Endodermal cell (in vitro differentiated cells): ENCODE measurements around the gene MAP2K5. TPM values are rescaled to one million over a fixed set of nuclear protein-coding genes. Genes with fewer than 3 reads are reported as not detected.

Source experiments
- DNase-seq: peaks from one replicate; pipeline ENCODE4 v3.0.0-alpha.2; 2017
- H3K27ac ChIP-seq: 2 replicates; pipeline ENCODE4 v1.5.1; 2013; ENCODE audit warnings: mild to moderate bottlenecking, low read depth, low read length, moderate library complexity
- H3K27me3 ChIP-seq: 2 replicates; pipeline ENCODE4 v1.6.1; 2013; ENCODE audit warnings: mild to moderate bottlenecking, low read length, moderate library complexity; ENCODE audit not compliant: insufficient read depth, control insufficient read depth, poor library complexity, severe bottlenecking
- H3K36me3 ChIP-seq: 2 replicates; pipeline ENCODE4 v1.7.0; 2013; ENCODE audit warnings: mild to moderate bottlenecking, low read length, moderate library complexity; ENCODE audit not compliant: control insufficient read depth, insufficient read depth
- H3K4me1 ChIP-seq: one replicate; pipeline ENCODE4 v1.7.0; 2013; ENCODE audit warnings: low read length; ENCODE audit not compliant: control insufficient read depth, insufficient read depth
- H3K4me3 ChIP-seq: 2 replicates; pipeline ENCODE4 v1.5.1; 2013; ENCODE audit warnings: mild to moderate bottlenecking, low read length, moderate library complexity
- H3K9ac ChIP-seq: 2 replicates; pipeline ENCODE4 v1.6.1; 2013; ENCODE audit warnings: mild to moderate bottlenecking, low read length, moderate library complexity; ENCODE audit not compliant: poor library complexity, severe bottlenecking; ENCODE audit errors: extremely low read depth
- H3K9me3 ChIP-seq: 2 replicates; pipeline ENCODE4 v1.6.1; 2013; ENCODE audit warnings: mild to moderate bottlenecking, low read length, moderate library complexity; ENCODE audit not compliant: control insufficient read depth
- H3K27ac Mint-ChIP-seq: 2 replicates; pipeline ENCODE4 v1.8.0; 2020; ENCODE audit warnings: mixed read lengths
- H3K27me3 Mint-ChIP-seq: 2 replicates; pipeline ENCODE4 v1.8.0; 2021; ENCODE audit warnings: mild to moderate bottlenecking, mixed read lengths; ENCODE audit not compliant: insufficient read depth
- H3K36me3 Mint-ChIP-seq: 2 replicates; pipeline ENCODE4 v1.8.0; 2020; ENCODE audit warnings: low read depth, mixed read lengths
- H3K4me1 Mint-ChIP-seq: 2 replicates; pipeline ENCODE4 v1.8.0; 2020; ENCODE audit warnings: mixed read lengths
- H3K4me3 Mint-ChIP-seq: 2 replicates; pipeline ENCODE4 v1.8.0; 2020; ENCODE audit warnings: mild to moderate bottlenecking, moderate library complexity, mixed read lengths
- H3K9me3 Mint-ChIP-seq: 2 replicates; pipeline ENCODE4 v1.8.0; 2020; ENCODE audit warnings: mild to moderate bottlenecking, mixed read lengths
- CTCF ChIP-seq: fragments of 200-600 bp; sonication (generic); conservative IDR thresholded peaks from 2 replicates; pipeline ENCODE4 v1.5.0; 2021; ENCODE audit warnings: antibody characterized with exemption, mild to moderate bottlenecking
- WGBS, 2 experiments: methylation state at CpG; one replicate each; pipeline versions ENCODE4 v1.1.5 to v1.1.7; 2013; ENCODE audit warnings: missing lambda C conversion rate in 2 of 2, mixed read lengths in 1 of 2; ENCODE audit not compliant: insufficient coverage in 1 of 2, insufficient read length in 1 of 2; 5-methylcytosine and 5-hydroxymethylcytosine counted together
- total RNA-seq, 2 donors: library from RNA; stranded (reverse); fragmentation: NEBNext Ultra II Directional in 1 of 2; extraction: Animal tissue kit (Norgen Biotek cat#: 25700) in 1 of 2; gene quantifications; 2 replicates in 1 of 2; 3 replicates in 1 of 2; pipeline ENCODE4 v1.2.1, GENCODE V29; 2021

Gene MAP2K5
- total RNA-seq, 2 donors from 2014 or later: 17.1 to 26.7 TPM

GRCh38 chr15:67818464-67818863, 276.0 kb downstream of the MAP2K5 start:
- no peak for TF ChIP-seq CTCF
- peaks cover 6% of the 10 kb centered on the region for H3K9me3 ChIP-seq
- WGBS, 2 experiments: 85 to 89% methylated on average over 1 to 3 of the region's 3 CpGs
- DNase-seq: peak; percentile 19
- Mint-ChIP-seq H3K27me3 (peaks cover 78% of the 10 kb centered on the region), H3K36me3 (peaks cover 3% of the 10 kb centered on the region), H3K4me1 (peaks cover 6% of the 10 kb centered on the region), H3K4me3 (no peak overlapping the region), H3K27ac (no peak overlapping the region), H3K9me3 (peaks cover 14% of the 10 kb centered on the region)
- peaks cover under 1% of the 10 kb centered on the region for H3K4me1 ChIP-seq
- peaks cover 92% of the 10 kb centered on the region for H3K27me3 ChIP-seq
- H3K36me3 ChIP-seq: no peaks in the 10 kb centered on the region
- no peak overlapping the region for H3K27ac ChIP-seq
- H3K9ac ChIP-seq: no peak overlapping the region
- no peak overlapping the region for H3K4me3 ChIP-seq

- Mint-ChIP-seq H3K9me3 (peaks cover 14% of the 10 kb centered on the region), H3K27ac (no peak overlapping the region), H3K4me1 (peaks cover 15% of the 10 kb centered on the region), H3K4me3 (no peak overlapping the region), H3K27me3 (peaks cover 89% of the 10 kb centered on the region), H3K36me3 (peaks cover 3% of the 10 kb centered on the region)
- Histone ChIP-seq H3K27ac (no peak overlapping the region), H3K4me1 (peaks cover 5% of the 10 kb centered on the region), H3K9me3 (peaks cover 6% of the 10 kb centered on the region), H3K9ac (no peak overlapping the region), H3K36me3 (no peaks in the 10 kb centered on the region), H3K4me3 (no peak overlapping the region), H3K27me3 (peaks cover 99% of the 10 kb centered on the region)
- 29 to 49% methylated on average over 8 to 19 of the region's 19 CpGs for WGBS, 2 experiments
- no peak for TF ChIP-seq CTCF
- DNase-seq: peak; percentile 49
Observed at GRCh38 chr15:67819636-67820035, 277.1 kb downstream of the MAP2K5 start.

- Histone ChIP-seq H3K27ac (no peak overlapping the region), H3K36me3 (no peaks in the 10 kb centered on the region), H3K27me3 (peaks cover 99% of the 10 kb centered on the region), H3K9me3 (peaks cover 6% of the 10 kb centered on the region), H3K9ac (no peak overlapping the region), H3K4me3 (no peak overlapping the region), H3K4me1 (peaks cover 5% of the 10 kb centered on the region)
- H3K36me3 Mint-ChIP-seq: peaks cover 3% of the 10 kb centered on the region
- H3K27me3 Mint-ChIP-seq: peaks cover 91% of the 10 kb centered on the region
- DNase-seq: peak; percentile 54
- no peak for TF ChIP-seq CTCF
- H3K4me1 Mint-ChIP-seq: peaks cover 15% of the 10 kb centered on the region
- H3K4me3 Mint-ChIP-seq: no peak overlapping the region
- H3K9me3 Mint-ChIP-seq: peaks cover 14% of the 10 kb centered on the region
- H3K27ac Mint-ChIP-seq: no peak overlapping the region
- WGBS, 2 experiments: 36 to 42% methylated on average over 37 to 50 of the region's 50 CpGs
Observed at GRCh38 chr15:67820122-67820991, 277.9 kb downstream of the MAP2K5 start.
